ENCODE measurements around the gene S100A8. TPM values are rescaled to one million over a fixed set of nuclear protein-coding genes. Genes with fewer than 3 reads are reported as not detected.

The S100A8 gene
- total RNA-seq, 1 donor from 2014 or later = not detected

DNA sequence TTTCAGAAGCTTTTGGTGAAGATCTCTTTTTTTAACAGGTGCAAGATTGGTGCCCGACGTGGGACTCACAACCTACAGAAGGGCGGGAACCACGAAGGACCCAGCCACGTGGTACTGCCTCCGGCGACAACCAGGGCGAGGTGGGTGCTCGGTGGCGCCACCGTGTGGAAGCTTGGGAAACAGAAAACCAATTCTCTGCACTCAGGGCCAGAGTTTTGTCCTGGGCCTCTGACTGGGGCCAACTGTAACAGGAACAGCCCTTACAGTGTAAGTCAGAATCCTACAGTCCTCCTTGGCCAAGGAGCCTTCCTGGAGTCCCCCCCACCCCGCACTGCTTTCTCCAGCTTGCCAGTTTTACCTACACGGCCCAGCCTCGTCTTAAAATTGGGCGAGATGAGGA lies 13.9 kb upstream of the S100A8 start:
- intact Hi-C loops (cut with micrococcal nuclease) = loop anchor here (1.0 kb wide), 1 partner anchor 52 kb away; no protein-coding TSS in a partner anchor
- peak; percentile 33 for DNase-seq (ENCODE audit: low spot score)
- Mint-ChIP-seq H3K4me3 (no peak overlapping the region), H3K9me3 (peaks cover 3% of the 10 kb centered on the region), H3K4me1 (ENCODE audit: low read depth) (no peaks in the 10 kb centered on the region), H3K27me3 (ENCODE audit: insufficient read depth) (peaks cover 25% of the 10 kb centered on the region), H3K27ac (no peak overlapping the region), H3K36me3 (ENCODE audit: low read depth) (no peaks in the 10 kb centered on the region)

DNA sequence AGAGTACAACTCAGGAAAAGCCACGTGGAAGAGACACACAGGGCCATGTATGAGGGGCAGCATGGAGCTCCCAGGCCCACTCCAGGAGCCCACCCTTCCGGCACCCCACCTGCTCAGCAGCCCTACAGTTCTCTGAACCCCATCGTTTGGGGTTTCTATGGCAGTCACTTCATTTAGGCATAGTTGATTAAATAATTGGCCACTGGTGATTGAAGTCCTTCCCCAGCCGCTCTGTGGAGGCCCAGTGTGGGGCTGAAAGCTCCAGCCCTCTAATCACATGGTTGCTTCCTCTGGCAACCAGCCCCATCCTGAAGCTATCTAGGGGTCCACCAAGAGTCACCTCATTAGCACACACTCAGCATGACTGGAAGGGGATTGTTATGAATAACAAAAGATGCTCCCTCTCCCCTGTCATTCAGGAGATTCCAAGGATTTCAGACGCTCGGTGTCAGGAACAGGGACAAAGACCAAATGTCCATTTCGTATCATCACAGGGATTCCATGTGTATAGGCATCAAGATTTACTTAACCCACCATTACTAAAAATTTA lies 13.3 kb upstream of the S100A8 start:
- Mint-ChIP-seq H3K4me1 (ENCODE audit: low read depth) (no peaks in the 10 kb centered on the region), H3K4me3 (no peak overlapping the region), H3K36me3 (ENCODE audit: low read depth) (no peaks in the 10 kb centered on the region), H3K9me3 (peaks cover 3% of the 10 kb centered on the region), H3K27ac (no peak overlapping the region), H3K27me3 (ENCODE audit: insufficient read depth) (peaks cover 21% of the 10 kb centered on the region)
- intact Hi-C loops (cut with micrococcal nuclease) = loop anchor here (1.0 kb wide), 1 partner anchor 52 kb away; no protein-coding TSS in a partner anchor
- no peak for DNase-seq (ENCODE audit: low spot score)

DNA sequence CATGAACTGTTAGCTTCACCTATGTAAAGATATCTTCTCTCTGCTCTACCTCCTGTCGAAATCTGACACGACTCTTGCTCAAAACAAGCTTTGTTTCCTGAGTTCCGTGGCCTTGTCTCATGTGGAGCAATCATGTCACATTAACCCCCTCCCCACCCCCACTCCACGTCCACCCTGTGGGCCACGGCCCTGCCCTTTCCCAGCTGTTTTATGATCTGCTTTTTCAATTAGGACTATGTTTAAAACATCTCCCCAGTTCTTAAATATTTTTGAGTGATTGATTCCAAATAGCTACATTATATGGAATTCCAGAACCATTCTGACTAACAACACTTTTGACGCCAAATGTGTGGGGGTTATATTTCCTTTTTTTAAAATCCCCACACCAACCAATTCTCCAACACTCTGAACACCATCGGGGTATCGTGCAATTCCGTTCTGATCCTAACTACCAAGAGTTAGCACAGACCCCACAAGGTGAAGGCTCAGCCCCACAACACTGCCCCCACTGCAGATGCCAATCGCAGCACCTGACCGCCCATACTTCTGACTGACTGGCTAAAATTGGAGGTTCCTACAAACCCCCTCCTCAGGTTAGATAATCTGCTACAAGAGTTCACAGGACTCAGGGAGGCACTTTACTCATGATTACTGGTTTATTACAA lies 12.7 kb upstream of the S100A8 start:
- no peak overlapping the region for H3K4me3 Mint-ChIP-seq
- no peak overlapping the region for H3K27ac Mint-ChIP-seq
- no peaks in the 10 kb centered on the region for H3K4me1 Mint-ChIP-seq (ENCODE audit: low read depth)
- DNase-seq (ENCODE audit: low spot score) = no peak
- peaks cover 3% of the 10 kb centered on the region for H3K9me3 Mint-ChIP-seq
- H3K36me3 Mint-ChIP-seq (ENCODE audit: low read depth) = no peaks in the 10 kb centered on the region
- intact Hi-C loops (cut with micrococcal nuclease) = loop anchor here (1.0 kb wide), 1 partner anchor 51 kb away; no protein-coding TSS in a partner anchor
- peaks cover 19% of the 10 kb centered on the region for H3K27me3 Mint-ChIP-seq (ENCODE audit: insufficient read depth)

DNA sequence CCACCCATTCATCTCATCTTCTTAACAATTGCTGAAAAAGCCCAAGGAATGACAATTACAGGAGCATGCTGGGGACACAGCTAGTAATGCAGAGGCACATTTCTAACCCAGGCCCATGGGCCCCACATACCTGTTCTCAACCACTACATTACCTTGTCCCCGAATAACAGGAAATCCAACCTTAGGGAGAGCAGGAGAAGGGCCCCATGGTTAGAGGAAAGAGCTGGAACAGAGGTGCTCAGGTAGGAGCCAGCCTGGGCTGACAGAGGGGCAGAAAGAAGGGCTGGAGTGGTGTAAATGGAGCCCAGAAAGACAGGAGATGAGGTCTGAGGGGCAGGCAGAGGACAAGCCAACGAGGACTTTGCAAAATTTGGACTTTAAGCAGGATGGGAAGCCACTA lies 11.4 kb upstream of the S100A8 start:
- Mint-ChIP-seq H3K4me3 (no peak overlapping the region), H3K27ac (no peak overlapping the region), H3K4me1 (ENCODE audit: low read depth) (no peaks in the 10 kb centered on the region), H3K9me3 (peaks cover 3% of the 10 kb centered on the region), H3K27me3 (ENCODE audit: insufficient read depth) (peaks cover 16% of the 10 kb centered on the region), H3K36me3 (ENCODE audit: low read depth) (no peaks in the 10 kb centered on the region)
- intact Hi-C loops (cut with micrococcal nuclease) = no loop called here
- DNase-seq (ENCODE audit: low spot score) = no peak

DNA sequence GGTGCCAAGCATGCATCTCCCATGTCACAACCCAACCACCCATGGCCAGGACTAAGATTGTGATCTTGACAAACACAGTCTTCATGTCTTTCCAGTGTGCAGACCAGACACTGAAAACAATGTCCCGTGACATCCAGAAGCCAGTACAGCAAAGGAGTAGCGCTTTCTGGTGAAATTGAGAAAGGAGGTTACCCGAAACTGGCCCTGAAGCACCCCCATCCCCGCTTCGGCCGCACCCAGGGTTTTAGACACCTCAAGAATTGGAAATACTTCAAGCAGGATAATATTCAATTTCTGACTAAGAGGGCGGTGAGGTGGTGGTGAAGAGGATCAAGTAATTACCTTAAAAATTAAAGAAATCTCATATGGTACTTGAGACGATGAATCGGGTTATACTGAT lies 10.6 kb upstream of the S100A8 start:
- no peaks in the 10 kb centered on the region for H3K4me1 Mint-ChIP-seq (ENCODE audit: low read depth)
- peaks cover 14% of the 10 kb centered on the region for H3K27me3 Mint-ChIP-seq (ENCODE audit: insufficient read depth)
- intact Hi-C loops (cut with micrococcal nuclease) = no loop called here

DNA sequence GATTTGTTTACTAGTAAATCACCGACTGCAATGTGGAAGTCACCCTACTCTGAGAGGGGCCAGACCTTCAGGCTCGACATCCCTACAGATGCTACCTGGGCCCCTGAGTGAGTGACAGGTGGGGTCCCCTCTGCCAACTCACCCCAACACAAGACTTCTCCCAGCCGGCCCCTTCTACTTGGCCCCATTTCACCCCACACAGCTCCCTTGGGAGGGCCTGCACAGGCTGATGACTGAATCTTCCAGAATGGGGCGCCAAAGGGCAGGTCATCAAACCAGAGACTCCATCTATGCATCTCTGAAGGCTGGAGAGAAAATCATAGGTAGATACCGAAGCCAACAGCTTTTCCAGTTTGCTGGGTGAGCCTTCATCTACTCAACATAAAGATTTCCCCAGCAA lies 9.4 kb upstream of the S100A8 start:
- no peak for DNase-seq (ENCODE audit: low spot score)
- no peaks in the 10 kb centered on the region for H3K4me1 Mint-ChIP-seq (ENCODE audit: low read depth)
- H3K36me3 Mint-ChIP-seq (ENCODE audit: low read depth) = no peaks in the 10 kb centered on the region
- H3K27me3 Mint-ChIP-seq (ENCODE audit: insufficient read depth) = peaks cover 14% of the 10 kb centered on the region
- intact Hi-C loops (cut with micrococcal nuclease) = no loop called here
- peaks cover 3% of the 10 kb centered on the region for H3K9me3 Mint-ChIP-seq
- no peak overlapping the region for H3K4me3 Mint-ChIP-seq
- no peak overlapping the region for H3K27ac Mint-ChIP-seq

More for the DNA sequence above, 10.6 kb upstream of the S100A8 start:
- Mint-ChIP-seq H3K9me3 (peaks cover 3% of the 10 kb centered on the region), H3K4me3 (no peak overlapping the region), H3K36me3 (ENCODE audit: low read depth) (no peaks in the 10 kb centered on the region), H3K27ac (no peak overlapping the region)
- DNase-seq (ENCODE audit: low spot score) = no peak

DNA sequence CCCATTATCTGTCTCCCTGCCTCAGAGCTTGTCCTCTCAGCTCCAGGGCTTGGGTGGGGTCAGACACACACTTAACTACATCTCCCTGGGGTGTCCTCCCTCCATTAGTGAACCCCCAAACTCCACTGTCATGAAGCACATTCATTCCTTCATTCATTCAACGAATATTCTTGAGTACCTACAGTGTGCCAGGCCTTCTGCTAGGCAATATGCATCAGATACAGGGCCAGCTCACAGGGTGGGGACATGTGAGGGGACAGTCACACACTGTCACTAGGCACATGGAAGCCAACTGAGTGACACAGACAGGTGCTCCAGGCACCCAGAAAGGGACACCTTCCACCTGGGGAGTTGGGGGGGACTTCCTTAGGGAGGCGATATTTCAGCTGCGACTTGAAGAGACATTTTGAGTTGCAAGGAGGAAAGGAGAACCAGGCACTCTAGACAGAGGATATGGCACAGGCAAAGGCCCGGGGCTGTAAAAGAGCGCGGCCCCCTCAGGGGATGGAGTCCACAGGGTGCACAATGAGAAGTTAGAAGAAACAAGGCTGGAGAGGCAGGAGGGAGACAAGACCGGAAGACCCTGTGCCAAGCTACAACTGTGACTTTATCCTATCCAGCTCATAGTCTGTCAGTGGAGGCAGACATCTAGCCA lies 8.7 kb upstream of the S100A8 start:
- no peak overlapping the region for H3K4me3 Mint-ChIP-seq
- H3K27ac Mint-ChIP-seq = no peak overlapping the region
- no peaks in the 10 kb centered on the region for H3K36me3 Mint-ChIP-seq (ENCODE audit: low read depth)
- intact Hi-C loops (cut with micrococcal nuclease) = no loop called here
- H3K9me3 Mint-ChIP-seq = peaks cover under 1% of the 10 kb centered on the region
- H3K4me1 Mint-ChIP-seq (ENCODE audit: low read depth) = no peaks in the 10 kb centered on the region
- peaks cover 16% of the 10 kb centered on the region for H3K27me3 Mint-ChIP-seq (ENCODE audit: insufficient read depth)
- no peak for DNase-seq (ENCODE audit: low spot score)

DNA sequence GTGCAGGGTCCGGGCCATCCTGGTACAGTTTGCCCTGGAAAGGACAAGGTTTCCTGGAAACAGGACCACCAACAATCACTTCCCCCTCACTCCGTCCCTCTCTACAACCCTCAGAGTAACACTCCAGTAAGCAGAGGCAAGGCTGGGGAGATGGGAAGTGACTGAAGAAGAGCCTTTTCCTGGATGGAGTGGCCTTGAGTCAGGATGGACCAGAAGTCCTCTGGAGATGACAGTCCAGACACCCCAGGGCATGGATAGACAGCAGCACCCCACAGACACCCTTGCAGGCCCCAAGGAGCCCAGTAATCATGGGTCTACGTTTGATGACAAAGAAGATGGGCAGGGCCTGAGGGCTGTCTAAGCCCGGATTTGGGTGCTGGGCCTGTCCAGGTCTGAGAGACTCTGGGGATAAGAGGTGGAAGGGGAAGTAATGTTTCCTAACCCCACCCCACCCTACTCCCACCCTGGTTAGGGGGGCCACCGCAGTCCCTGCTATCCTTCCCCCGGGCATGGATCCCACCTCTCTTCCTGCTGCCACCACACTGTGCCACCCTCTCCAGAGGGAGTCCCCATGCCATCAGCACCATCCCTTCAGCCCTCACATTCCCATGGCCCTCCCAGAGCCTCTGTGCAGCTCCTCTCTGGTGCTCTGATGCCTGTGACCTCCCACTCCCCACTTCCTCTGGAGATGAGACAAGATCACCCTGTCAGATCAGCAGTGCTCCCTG lies 7.2 kb upstream of the S100A8 start:
- no peak for DNase-seq (ENCODE audit: low spot score)
- intact Hi-C loops (cut with micrococcal nuclease) = no loop called here
- Mint-ChIP-seq H3K27me3 (ENCODE audit: insufficient read depth) (peaks cover 16% of the 10 kb centered on the region), H3K4me3 (no peak overlapping the region), H3K4me1 (ENCODE audit: low read depth) (no peaks in the 10 kb centered on the region), H3K9me3 (no peaks in the 10 kb centered on the region), H3K27ac (no peak overlapping the region), H3K36me3 (ENCODE audit: low read depth) (no peaks in the 10 kb centered on the region)

DNA sequence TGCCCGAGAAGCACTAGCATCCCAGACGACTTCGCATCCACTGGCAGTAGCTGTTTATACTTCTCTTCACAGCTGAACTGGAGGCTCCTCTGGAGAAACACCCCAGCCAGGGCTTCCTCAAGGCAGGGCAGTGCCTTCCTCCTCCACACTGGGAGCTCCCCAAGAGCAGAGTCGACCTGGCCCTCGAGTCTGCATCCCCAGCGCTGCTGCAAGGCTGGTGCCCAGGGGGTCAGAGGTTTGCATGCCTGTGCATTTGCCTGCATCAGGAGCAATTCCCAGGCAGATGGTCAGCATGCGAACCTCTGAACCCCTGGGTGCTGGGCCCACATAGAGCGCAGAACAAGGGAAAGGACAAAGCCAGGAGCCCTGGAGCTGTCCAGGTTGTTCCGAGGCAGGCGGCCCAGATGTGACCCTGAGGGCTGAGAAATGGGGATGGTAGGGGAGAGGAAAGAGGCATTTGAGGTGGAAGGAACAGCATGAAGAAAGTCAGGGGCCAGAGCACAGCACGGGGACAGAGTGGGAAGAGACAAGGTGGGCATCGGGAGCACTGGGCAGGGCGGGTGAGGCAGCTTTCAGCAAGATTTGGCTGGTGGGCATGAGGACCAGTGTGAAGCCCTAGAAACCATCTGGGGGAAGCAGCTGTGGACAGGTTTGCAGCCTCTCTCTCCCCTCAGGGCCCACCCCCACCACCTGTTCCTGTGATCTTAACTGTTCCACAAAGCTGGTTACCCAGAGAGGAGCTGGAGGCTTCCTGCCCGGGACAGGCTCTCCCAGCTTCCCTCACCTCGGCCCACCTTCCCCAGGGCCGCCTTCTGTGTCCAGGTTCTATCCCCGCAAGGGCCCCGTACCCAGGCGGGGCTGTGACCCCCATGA lies 6.4 kb upstream of the S100A8 start:
- no peaks in the 10 kb centered on the region for H3K36me3 Mint-ChIP-seq (ENCODE audit: low read depth)
- H3K27ac Mint-ChIP-seq = no peak overlapping the region
- H3K27me3 Mint-ChIP-seq (ENCODE audit: insufficient read depth) = peaks cover 16% of the 10 kb centered on the region
- H3K4me3 Mint-ChIP-seq = no peak overlapping the region
- no peaks in the 10 kb centered on the region for H3K9me3 Mint-ChIP-seq
- no peaks in the 10 kb centered on the region for H3K4me1 Mint-ChIP-seq (ENCODE audit: low read depth)
- no peak for DNase-seq (ENCODE audit: low spot score)
- intact Hi-C loops (cut with micrococcal nuclease) = no loop called here

DNA sequence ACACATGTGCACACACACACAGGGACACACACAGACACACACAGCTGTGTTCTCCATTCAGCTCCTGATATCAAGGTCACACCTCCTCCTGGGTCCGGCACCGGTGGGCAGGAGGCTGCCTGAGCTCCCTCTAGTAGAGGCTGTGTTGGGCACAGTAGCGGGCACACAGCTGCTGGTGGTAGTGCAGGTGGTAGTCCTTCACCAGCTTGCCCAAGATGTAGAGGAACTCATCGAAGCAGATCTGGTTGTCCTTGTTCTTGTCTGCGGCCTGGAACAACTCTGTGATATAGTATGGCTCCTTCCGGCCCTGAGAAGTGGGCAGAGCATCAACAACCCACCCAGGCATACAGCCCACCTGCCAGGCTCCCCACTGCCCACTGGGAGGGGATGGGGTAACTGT lies 5.6 kb upstream of the S100A8 start:
- Mint-ChIP-seq H3K27me3 (ENCODE audit: insufficient read depth) (peaks cover 18% of the 10 kb centered on the region), H3K4me3 (no peak overlapping the region), H3K27ac (no peak overlapping the region), H3K36me3 (ENCODE audit: low read depth) (no peaks in the 10 kb centered on the region), H3K4me1 (ENCODE audit: low read depth) (no peaks in the 10 kb centered on the region), H3K9me3 (no peaks in the 10 kb centered on the region)
- DNase-seq (ENCODE audit: low spot score) = no peak
- intact Hi-C loops (cut with micrococcal nuclease) = no loop called here

DNA sequence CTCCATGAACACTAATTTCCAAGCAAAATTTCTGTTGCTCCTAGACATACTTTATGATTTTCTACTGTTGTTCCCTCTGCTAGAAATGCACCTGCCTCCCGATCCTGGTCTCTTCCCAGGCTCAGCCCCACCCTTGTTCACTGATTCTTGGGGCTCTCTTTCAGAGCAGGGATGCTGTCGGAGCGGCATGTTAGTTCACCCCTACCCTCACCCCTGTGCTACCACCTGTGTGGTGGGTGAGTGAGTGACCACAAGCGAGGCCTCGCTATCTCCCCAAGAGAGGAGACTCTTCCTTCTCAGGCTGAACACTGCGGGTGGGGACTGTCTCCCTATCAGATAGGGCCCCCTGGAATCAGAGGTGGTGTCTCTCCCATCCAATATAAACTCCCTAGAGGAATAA lies 4.9 kb upstream of the S100A8 start:
- H3K27me3 Mint-ChIP-seq (ENCODE audit: insufficient read depth) = peaks cover 18% of the 10 kb centered on the region
- no peak overlapping the region for H3K4me3 Mint-ChIP-seq
- intact Hi-C loops (cut with micrococcal nuclease) = no loop called here
- H3K36me3 Mint-ChIP-seq (ENCODE audit: low read depth) = no peaks in the 10 kb centered on the region
- DNase-seq (ENCODE audit: low spot score) = no peak
- no peak overlapping the region for H3K27ac Mint-ChIP-seq
- H3K9me3 Mint-ChIP-seq = no peaks in the 10 kb centered on the region
- H3K4me1 Mint-ChIP-seq (ENCODE audit: low read depth) = no peaks in the 10 kb centered on the region

DNA sequence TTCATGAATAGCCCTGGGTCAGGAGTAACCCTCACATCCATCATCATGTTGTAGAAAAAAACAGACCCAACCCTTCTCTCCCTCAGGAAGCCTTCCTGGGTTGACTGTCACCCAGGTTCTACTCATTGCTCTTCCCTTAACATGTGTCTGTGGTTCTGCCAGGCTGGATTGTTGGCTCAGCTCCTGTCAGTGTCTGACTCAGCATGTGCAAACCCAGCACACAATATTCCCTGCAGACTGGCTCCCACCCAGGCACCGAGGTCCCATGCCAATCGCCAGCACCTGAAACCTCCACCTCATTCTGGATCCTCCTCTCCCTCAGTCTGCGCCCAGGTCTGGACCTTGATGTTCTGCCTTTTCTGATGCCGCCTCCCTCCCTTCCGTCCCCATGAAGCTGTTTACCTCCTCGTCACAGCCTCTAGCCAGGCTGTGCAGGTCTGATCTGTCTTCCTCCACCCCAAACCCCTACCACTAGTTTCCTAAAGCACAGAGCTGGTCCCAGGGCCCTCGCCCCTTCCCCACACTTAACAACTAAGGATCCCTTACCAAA lies 4.3 kb upstream of the S100A8 start:
- Mint-ChIP-seq H3K4me1 (ENCODE audit: low read depth) (no peaks in the 10 kb centered on the region), H3K9me3 (no peaks in the 10 kb centered on the region), H3K27ac (no peak overlapping the region), H3K4me3 (no peak overlapping the region), H3K36me3 (ENCODE audit: low read depth) (no peaks in the 10 kb centered on the region), H3K27me3 (ENCODE audit: insufficient read depth) (peaks cover 18% of the 10 kb centered on the region)
- intact Hi-C loops (cut with micrococcal nuclease) = no loop called here
- DNase-seq (ENCODE audit: low spot score) = no peak
